HG02588 (cell line): Measurements from ENCODE around the gene PPIP5K1.
"Not testable (repeated sequence)": the region's sequence is repeated elsewhere in the genome, so short reads cannot be mapped to it uniquely, and the experiment has no call there.

Experiments used
- ATAC-seq: cut with Tn5 transposase; IDR thresholded peaks from one replicate; pipeline ENCODE4 v1.9.1; 2021; ENCODE audit warnings: mild to moderate bottlenecking, moderate library complexity; ENCODE audit not compliant: unreplicated experiment

The PPIP5K1 gene

DNA sequence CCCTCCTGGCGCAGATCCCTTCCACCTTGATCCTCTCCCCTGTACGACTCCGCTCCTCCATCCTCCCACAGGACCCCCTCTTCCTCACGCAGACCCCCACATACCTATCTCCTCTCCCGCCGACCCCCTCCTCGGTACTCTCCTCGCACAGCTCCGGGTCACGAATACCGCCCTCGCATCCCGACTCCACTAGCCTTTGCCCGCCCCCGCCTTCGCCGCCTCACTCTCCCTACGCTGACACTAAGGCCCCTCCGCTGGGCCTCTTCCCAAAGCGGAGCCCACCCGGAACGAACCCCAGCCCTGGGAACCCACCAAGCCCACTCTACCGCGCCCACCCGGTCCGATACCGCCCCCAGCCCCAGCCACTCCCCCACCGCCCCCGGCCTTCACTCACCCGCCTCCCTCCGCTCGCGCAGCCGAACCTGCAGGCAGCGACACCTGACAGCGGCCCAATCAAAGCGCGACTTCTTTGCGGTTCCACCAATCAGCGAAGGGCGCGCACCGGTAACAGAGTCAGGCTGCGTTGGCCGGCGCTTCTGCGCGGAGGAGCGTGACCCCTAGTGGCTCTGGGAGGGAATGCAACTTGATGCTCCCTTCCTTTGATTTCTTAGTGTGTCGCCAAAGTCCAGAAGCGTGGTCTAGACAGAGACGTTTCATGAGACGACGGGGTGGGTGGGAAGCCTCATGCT, at the start of gene PPIP5K1:
Gene PPIP5K1, minus strand, starts transcription at position 431 of the 689 bp plus-strand sequence. CDS start 5,704 bp downstream, outside the sequence.
- peak; percentile 96 for ATAC-seq

GRCh38 chr15:43638464-43639204, 48.6 kb upstream of the PPIP5K1 start:
- not testable (repeated sequence) for ATAC-seq

GRCh38 chr15:43626937-43627336, 36.9 kb upstream of the PPIP5K1 start:
- not testable (repeated sequence) for ATAC-seq

DNA sequence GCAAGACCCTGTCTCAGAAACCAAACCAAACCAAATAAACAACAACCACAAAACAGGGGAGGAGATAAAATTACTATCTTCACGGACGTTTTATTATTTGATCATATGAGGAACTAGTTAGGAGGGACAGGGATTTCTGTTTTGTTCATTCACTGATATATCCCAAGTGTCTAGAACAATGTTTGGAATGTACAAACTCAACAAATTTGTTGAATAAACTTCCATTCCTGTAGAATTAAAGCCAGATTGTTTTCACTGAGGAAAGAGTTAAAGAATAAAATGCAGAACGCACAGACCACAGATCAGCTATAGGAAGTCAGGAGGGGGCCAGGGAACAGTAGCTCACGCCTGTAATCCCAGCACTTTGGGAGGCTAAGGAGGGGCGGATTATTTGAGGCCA, 35.1 kb upstream of the PPIP5K1 start:
- ATAC-seq, result no peak

GRCh38 chr15:43622068-43622799, 32.2 kb upstream of the PPIP5K1 start:
- ATAC-seq, result not testable (repeated sequence)

GRCh38 chr15:43618700-43619099, 28.7 kb upstream of the PPIP5K1 start, which contains the start of gene STRC:
Gene STRC, minus strand, starts transcription at chr15:43618800. Its CDS starts 78 bp downstream, at chr15:43618722.
- not testable (repeated sequence) for ATAC-seq

DNA sequence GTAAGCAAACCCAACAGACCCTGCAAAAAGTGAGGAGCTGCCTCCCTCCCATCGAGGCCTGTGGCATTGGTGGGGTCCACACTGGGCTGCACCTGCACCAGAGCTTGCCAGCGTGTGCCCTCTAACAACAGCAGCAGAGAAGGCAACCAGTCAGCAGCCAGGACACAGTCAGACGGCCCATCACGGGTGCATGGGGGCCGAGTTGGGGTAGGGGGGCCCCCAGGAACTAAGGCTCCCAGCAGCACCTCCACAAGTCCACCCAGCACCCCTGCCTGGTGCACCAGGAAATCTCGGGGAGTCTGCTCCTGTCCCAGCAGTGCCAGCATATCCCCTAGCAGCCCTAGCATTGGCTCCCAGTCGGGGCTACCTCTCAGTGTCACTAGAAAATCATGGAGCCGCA, 27.7 kb upstream of the PPIP5K1 start:
- ATAC-seq, result not testable (repeated sequence)

- ATAC-seq, result not testable (repeated sequence)
These were observed 12.2 kb upstream of the PPIP5K1 start for GRCh38 chr15:43602233-43602632.

- ATAC-seq, result not testable (repeated sequence)
These were observed 10.2 kb upstream of the PPIP5K1 start for GRCh38 chr15:43600200-43600599.

DNA sequence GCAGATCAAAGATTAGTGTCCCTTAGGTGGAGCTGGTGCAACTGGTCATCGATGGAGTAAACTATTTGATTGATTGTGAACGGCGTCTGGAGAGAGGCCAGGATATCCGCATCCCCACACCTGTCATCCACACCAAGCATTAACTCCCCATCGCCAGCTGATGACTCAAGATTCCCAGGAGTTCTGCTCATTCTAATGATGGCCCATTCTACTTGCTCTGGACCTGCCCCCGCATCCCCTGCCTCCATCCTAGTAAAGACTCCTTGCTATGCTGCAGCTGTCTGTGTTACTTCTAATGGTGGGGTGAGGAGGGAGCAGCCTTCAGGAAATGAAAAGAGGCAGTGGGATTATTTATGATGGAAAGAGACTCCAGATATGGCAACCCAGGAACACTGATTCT, 9.1 kb upstream of the PPIP5K1 start:
- ATAC-seq, result not testable (repeated sequence)

- not testable (repeated sequence) for ATAC-seq
These were observed 3.6 kb upstream of the PPIP5K1 start, which contains the start of gene CKMT1B for GRCh38 chr15:43593328-43594190. Gene CKMT1B, plus strand, starts transcription at chr15:43594027. Its CDS starts 192 bp downstream, at chr15:43594219.

GRCh38 chr15:43592841-43593240, 2.8 kb upstream of the PPIP5K1 start:
- ATAC-seq, result not testable (repeated sequence)

DNA sequence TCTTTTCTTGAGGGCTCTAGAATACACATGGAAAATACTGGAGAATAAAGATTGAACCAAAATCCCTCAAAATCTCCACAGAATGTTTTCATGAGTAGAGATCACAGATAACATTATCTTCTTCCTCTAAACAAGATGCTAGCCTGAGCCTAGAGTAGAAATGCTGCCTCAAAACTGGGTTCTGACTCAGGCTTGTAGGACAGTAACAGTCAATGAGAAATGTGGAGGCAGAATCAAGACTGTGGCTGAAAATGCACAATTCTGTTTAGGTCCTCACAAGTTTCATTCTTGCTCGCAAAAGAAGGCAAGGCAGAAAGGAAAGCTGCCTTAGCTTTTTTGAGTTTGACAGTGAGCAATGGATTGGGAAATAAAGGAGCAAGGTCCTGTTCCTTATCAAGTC, 15.4 kb downstream of the PPIP5K1 start:
- ATAC-seq, result not testable (repeated sequence)

DNA sequence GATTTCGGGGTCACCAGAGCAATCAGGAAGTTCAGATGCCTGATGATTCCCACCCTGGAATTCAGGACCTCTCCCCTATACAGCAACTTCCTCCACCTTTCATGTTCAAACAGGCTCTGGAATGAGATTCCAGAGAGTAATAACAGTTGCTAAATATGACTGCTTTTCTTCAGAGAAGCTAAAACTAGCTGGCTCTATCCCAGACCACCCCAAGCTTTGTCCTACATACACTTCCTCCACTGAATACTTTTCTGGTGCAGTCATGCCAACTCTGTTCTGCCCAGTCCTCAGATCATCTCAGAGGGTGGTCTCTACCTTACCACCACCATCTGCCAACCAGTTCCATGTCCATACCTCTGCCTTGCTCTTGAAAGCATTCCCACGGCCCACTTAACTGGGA, 23.4 kb downstream of the PPIP5K1 start:
- not testable (repeated sequence) for ATAC-seq

- not testable (repeated sequence) for ATAC-seq
These were observed 26.2 kb downstream of the PPIP5K1 start for GRCh38 chr15:43563793-43564192.

DNA sequence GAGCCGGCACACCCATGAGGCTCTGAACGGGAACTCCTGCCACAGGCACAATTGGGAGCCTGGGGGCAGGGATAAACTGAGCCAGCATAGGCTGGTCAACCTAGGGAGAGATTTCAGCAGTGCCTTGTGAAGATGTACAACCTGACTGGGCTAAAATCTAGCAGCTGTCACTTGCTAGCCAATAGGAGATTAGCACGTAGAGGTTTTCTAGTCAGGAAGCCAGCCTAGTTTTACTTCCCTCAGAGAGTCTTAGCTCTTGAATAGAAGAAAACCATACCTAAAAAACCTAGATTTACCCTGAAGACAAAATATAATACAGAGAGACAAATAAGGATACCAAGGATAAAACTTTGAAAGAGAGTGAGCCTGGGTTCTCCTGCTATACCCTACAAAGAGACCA, 27.3 kb downstream of the PPIP5K1 start:
- ATAC-seq, result not testable (repeated sequence)

GRCh38 chr15:43552986-43553385, 37.0 kb downstream of the PPIP5K1 start:
- no peak for ATAC-seq

- ATAC-seq, result no peak
These were observed 37.8 kb downstream of the PPIP5K1 start for GRCh38 chr15:43552256-43552655.

DNA sequence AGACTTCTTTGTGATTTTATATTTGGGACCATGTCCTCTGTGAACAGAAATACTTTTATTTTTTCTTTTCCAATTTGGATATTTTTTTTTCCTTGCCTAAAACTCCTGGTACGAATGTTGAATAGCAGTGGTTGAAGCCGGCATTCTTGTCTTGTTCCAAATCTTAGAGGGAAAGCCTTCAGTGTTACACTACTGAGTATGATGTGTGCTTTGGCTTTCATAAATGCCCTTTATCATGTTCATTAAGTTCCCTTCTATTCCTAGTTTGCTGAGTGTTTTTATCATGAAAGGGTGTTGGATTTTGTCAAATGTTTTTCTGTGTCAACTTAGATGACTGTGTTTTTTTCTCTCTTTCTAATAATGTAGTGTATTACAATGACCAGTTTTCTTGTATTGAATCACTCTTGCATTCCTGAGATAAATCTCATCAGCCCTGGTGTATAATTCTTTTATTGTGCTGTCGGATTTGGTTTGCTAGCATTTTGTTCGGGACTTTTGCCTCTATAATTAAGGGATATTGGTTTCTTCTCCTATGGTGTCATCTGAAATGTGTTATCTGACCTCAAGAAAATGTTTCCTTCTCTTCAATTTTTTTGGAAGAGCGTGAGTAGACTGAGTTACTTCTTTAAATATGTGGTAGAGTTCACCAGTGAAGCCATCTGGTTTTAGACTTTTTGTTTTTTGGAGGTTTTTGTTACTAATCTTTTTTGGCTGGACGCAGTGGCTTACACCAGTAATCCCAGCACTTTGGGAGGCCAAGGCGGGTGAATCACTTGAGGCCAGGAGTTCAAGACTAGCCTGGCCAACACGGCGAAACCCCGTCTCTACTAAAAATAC, 39.3 kb downstream of the PPIP5K1 start:
- ATAC-seq, result no peak
